HG03520 (cell line): ENCODE results near the gene LHX6.

ENCODE experiments used
- ATAC-seq: cut with Tn5 transposase; IDR thresholded peaks from one replicate; pipeline ENCODE4 v1.9.1; 2021; ENCODE audit warnings: mild to moderate bottlenecking, moderate library complexity; ENCODE audit not compliant: unreplicated experiment

The LHX6 gene

GRCh38 chr9:122216798-122217418, 11.8 kb downstream of the LHX6 start:
- no peak for ATAC-seq

- ATAC-seq = no peak
These were observed 12.5 kb downstream of the LHX6 start for GRCh38 chr9:122216138-122216797.

- ATAC-seq = no peak
These were observed 13.1 kb downstream of the LHX6 start for GRCh38 chr9:122215663-122216062.

GRCh38 chr9:122214507-122214906, 14.2 kb downstream of the LHX6 start:
- no peak for ATAC-seq

GRCh38 chr9:122213589-122214413, 15.0 kb downstream of the LHX6 start:
- peak; percentile 40 for ATAC-seq

- ATAC-seq = no peak
These were observed 15.6 kb downstream of the LHX6 start for GRCh38 chr9:122213102-122213588.

GRCh38 chr9:122212473-122213004, 16.2 kb downstream of the LHX6 start:
- no peak for ATAC-seq

GRCh38 chr9:122209451-122209850, 19.3 kb downstream of the LHX6 start:
- ATAC-seq = no peak

GRCh38 chr9:122207096-122207495, 21.7 kb downstream of the LHX6 start:
- ATAC-seq = no peak

- no peak for ATAC-seq
These were observed 22.4 kb downstream of the LHX6 start for GRCh38 chr9:122206118-122207046.

GRCh38 chr9:122205176-122205575, 23.6 kb downstream of the LHX6 start:
- no peak for ATAC-seq

GRCh38 chr9:122204491-122204890, 24.3 kb downstream of the LHX6 start:
- no peak for ATAC-seq

- ATAC-seq = no peak
These were observed 24.7 kb downstream of the LHX6 start for GRCh38 chr9:122204055-122204454.

- no peak for ATAC-seq
These were observed 26.6 kb downstream of the LHX6 start for GRCh38 chr9:122202111-122202510.

GRCh38 chr9:122201641-122202040, 27.1 kb downstream of the LHX6 start:
- ATAC-seq = no peak

GRCh38 chr9:122200960-122201595, 27.7 kb downstream of the LHX6 start:
- ATAC-seq = no peak

- ATAC-seq = no peak
These were observed 30.9 kb downstream of the LHX6 start for GRCh38 chr9:122197882-122198281.

- ATAC-seq = no peak
These were observed 31.3 kb downstream of the LHX6 start for GRCh38 chr9:122197426-122197825.

- no peak for ATAC-seq
These were observed 32.9 kb downstream of the LHX6 start for GRCh38 chr9:122195875-122196274.

GRCh38 chr9:122193651-122194050, 35.1 kb downstream of the LHX6 start:
- no peak for ATAC-seq
